Natural killer cell (primary cell): ENCODE measurements around the gene WNT8B. TPM values are rescaled to one million over a fixed set of nuclear protein-coding genes. Genes with fewer than 3 reads are reported as not detected.

Source experiments
- ATAC-seq, 3 donors: fragments of 150-1000 bp in 2 of 3; fragments of 200-7000 bp in 1 of 3; cut with Tn5 transposase; 1 replicate in 1 of 3; 2 replicates in 2 of 3; pipeline ENCODE4 v1.10.0; 2021; ENCODE audit warnings: mild to moderate bottlenecking in 2 of 3, moderate library complexity in 2 of 3
- DNase-seq, 2 donors: peaks; one replicate each; pipeline versions ENCODE4 v3.0.0 to v3.0.0-alpha.2; 2013 to 2021; ENCODE audit warnings: mixed read lengths in 1 of 2
- H3K27ac ChIP-seq: one replicate; pipeline ENCODE4 v1.5.1; 2013; ENCODE audit warnings: mild to moderate bottlenecking, low read length
- H3K27me3 ChIP-seq: one replicate; pipeline ENCODE4 v1.6.1; 2013; ENCODE audit warnings: low read length; ENCODE audit not compliant: control insufficient read depth, insufficient read depth
- H3K36me3 ChIP-seq: one replicate; pipeline ENCODE4 v1.6.1; 2013; ENCODE audit warnings: low read length; ENCODE audit not compliant: control insufficient read depth, insufficient read depth
- H3K4me1 ChIP-seq: one replicate; pipeline ENCODE4 v1.6.1; 2013; ENCODE audit warnings: low read length; ENCODE audit not compliant: control insufficient read depth, insufficient read depth
- H3K4me3 ChIP-seq: one replicate; pipeline ENCODE4 v1.5.1; 2013; ENCODE audit warnings: low read length
- H3K9me3 ChIP-seq: one replicate; pipeline ENCODE4 v1.6.1; 2013; ENCODE audit warnings: low read length; ENCODE audit not compliant: control insufficient read depth, insufficient read depth
- H3K27ac Mint-ChIP-seq, 2 donors: one replicate each; pipeline ENCODE4 v1.8.0; 2022; ENCODE audit warnings: mild to moderate bottlenecking in 2 of 2, mixed read lengths in 2 of 2, moderate library complexity in 1 of 2
- H3K27me3 Mint-ChIP-seq, 2 donors: one replicate each; pipeline ENCODE4 v1.8.0; 2022; ENCODE audit warnings: low read depth in 2 of 2, mixed read lengths in 2 of 2
- H3K36me3 Mint-ChIP-seq: one replicate; pipeline ENCODE4 v1.8.0; 2022; ENCODE audit warnings: mixed read lengths
- H3K4me1 Mint-ChIP-seq, 2 donors: one replicate each; pipeline ENCODE4 v1.8.0; 2022; ENCODE audit warnings: mixed read lengths in 2 of 2
- H3K4me3 Mint-ChIP-seq: one replicate; pipeline ENCODE4 v1.8.0; 2022; ENCODE audit warnings: mild to moderate bottlenecking, moderate library complexity, mixed read lengths
- H3K9me3 Mint-ChIP-seq, 2 donors: one replicate each; pipeline ENCODE4 v1.8.0; 2022; ENCODE audit warnings: mixed read lengths in 2 of 2
- WGBS: methylation state at CpG from one replicate; pipeline ENCODE4 v1.1.7; 2013; ENCODE audit warnings: missing lambda C conversion rate; ENCODE audit not compliant: insufficient coverage; 5-methylcytosine and 5-hydroxymethylcytosine counted together
- intact Hi-C: fragments of 100-400 bp; cut with micrococcal nuclease; formaldehyde crosslinking; loops from one replicate; pipeline ENCODE4 v1.14.2; 2022
- total RNA-seq, 4 donors: library from RNA; stranded (reverse); fragments of 120-200 nt in 1 of 4; gene quantifications; one replicate each; pipeline versions ENCODE4 v1.2.3 to v1.2.4, GENCODE V29; 2013 to 2022
- TF ChIP-seq, protein P1 (sequence below): fragments of 200-600 bp; IDR thresholded peaks from one replicate; pipeline ENCODE4 v1.8.0; 2022; ENCODE audit warnings: antibody characterized with exemption

The WNT8B gene
- total RNA-seq, 3 donors from 2014 or later (not counting 1 experiment from before 2014, with no cell fraction given): not detected

GRCh38 chr10:100518761-100519241, 56.0 kb downstream of the WNT8B start:
- Histone ChIP-seq H3K36me3 (peaks cover 13% of the 10 kb centered on the region), H3K4me3 (no peak overlapping the region), H3K9me3 (no peaks in the 10 kb centered on the region), H3K27ac (no peak overlapping the region), H3K4me1 (peaks cover 7% of the 10 kb centered on the region), H3K27me3 (peaks cover 7% of the 10 kb centered on the region)
- Mint-ChIP-seq H3K4me1 (peaks cover 13 to 14% of the 10 kb centered on the region in 2 donors), H3K27me3 (peaks cover 10 to 11% of the 10 kb centered on the region in 2 donors), H3K36me3 (no peaks in the 10 kb centered on the region), H3K4me3 (no peak overlapping the region), H3K27ac (no peak overlapping the region), H3K9me3 (no peaks in the 10 kb centered on the region)
- TF ChIP-seq, protein P1, sequence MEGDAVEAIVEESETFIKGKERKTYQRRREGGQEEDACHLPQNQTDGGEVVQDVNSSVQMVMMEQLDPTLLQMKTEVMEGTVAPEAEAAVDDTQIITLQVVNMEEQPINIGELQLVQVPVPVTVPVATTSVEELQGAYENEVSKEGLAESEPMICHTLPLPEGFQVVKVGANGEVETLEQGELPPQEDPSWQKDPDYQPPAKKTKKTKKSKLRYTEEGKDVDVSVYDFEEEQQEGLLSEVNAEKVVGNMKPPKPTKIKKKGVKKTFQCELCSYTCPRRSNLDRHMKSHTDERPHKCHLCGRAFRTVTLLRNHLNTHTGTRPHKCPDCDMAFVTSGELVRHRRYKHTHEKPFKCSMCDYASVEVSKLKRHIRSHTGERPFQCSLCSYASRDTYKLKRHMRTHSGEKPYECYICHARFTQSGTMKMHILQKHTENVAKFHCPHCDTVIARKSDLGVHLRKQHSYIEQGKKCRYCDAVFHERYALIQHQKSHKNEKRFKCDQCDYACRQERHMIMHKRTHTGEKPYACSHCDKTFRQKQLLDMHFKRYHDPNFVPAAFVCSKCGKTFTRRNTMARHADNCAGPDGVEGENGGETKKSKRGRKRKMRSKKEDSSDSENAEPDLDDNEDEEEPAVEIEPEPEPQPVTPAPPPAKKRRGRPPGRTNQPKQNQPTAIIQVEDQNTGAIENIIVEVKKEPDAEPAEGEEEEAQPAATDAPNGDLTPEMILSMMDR: peak; percentile 81
- ATAC-seq: peak; percentile 70 to 82 (median 82)
- intact Hi-C loops: loop anchor here (1.0 kb wide), 2 partner anchors 86 to 180 kb away; no protein-coding TSS in a partner anchor
- WGBS: 34% methylated on average over 7 of the region's 7 CpGs
- peak; percentile 43 to 79 for DNase-seq

DNA sequence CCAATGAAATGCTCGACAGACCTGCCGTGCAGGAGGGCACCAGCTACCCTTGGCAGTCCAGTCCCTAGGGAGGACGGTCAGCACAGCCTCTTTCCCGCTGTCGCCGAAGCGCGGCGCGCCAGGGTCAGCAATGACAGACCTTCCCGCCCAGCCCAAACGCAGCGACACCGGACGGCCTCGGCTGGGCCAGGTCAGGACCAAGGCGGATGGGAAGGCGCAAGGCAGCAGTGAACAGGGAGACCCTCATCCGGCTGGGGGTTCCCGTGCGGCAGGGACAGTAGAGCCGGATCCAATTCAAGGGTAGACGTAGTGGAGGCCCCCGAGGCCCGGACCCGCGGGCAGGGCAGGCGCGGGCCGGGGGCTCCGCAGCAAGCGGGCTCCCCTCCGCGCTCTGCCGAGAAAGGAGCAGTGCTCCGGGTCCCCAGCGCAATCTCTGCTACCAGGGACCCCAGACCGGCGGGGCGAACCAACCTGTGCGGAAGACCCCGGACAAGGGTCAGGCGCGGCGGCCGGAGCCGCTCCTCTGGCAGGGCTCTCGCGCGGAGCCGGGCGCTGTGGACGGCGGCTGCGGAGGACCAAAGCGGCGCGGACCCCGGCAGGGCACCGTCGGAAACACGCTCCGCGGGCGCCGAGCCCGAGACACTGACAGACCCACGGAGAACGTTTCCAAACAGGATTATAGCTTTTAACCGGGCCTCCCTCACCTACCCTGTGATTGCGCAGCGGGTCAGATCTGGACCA, 56.7 kb downstream of the WNT8B start, which contains the start of gene SEC31B:
Gene SEC31B (minus strand): TSS at position 551 of the 741 bp plus-strand sequence. CDS start 2,909 bp downstream, outside the sequence.
- Histone ChIP-seq H3K4me1 (peaks cover 7% of the 10 kb centered on the region), H3K27ac (no peak within 1 kb of the TSS), H3K4me3 (no peak within 1 kb of the TSS), H3K27me3 (peaks cover 7% of the 10 kb centered on the region), H3K36me3 (peaks cover 20% of the 10 kb centered on the region), H3K9me3 (no peaks in the 10 kb centered on the region)
- H3K9me3 Mint-ChIP-seq: no peaks in the 10 kb centered on the region
- peaks cover 10 to 11% of the 10 kb centered on the region in 2 donors for H3K27me3 Mint-ChIP-seq
- WGBS: 49% methylated on average over 72 of the region's 72 CpGs
- intact Hi-C loops: no loop called here
- ATAC-seq (peak in 1 of 3 donors; percentile 28), DNase-seq (no peak)
- H3K36me3 Mint-ChIP-seq: no peaks in the 10 kb centered on the region
- no peak within 1 kb of the TSS for H3K27ac Mint-ChIP-seq
- no peak within 1 kb of the TSS for H3K4me3 Mint-ChIP-seq
- TF ChIP-seq, protein P1: no peak
- peaks cover 13 to 17% of the 10 kb centered on the region in 2 donors for H3K4me1 Mint-ChIP-seq

GRCh38 chr10:100520811-100521210, 58.0 kb downstream of the WNT8B start:
- H3K9me3 ChIP-seq: no peaks in the 10 kb centered on the region
- no peak overlapping the region for H3K4me3 Mint-ChIP-seq
- peaks cover 13 to 20% of the 10 kb centered on the region in 2 donors for H3K4me1 Mint-ChIP-seq
- peaks cover 25% of the 10 kb centered on the region for H3K36me3 ChIP-seq
- H3K27ac Mint-ChIP-seq: no peak overlapping the region
- no peak overlapping the region for H3K27ac ChIP-seq
- ATAC-seq: no peak
- TF ChIP-seq, protein P1: no peak
- intact Hi-C loops: no loop called here
- no peak for DNase-seq
- no peaks in the 10 kb centered on the region for H3K9me3 Mint-ChIP-seq
- H3K4me3 ChIP-seq: no peak overlapping the region
- H3K27me3 ChIP-seq: peaks cover 7% of the 10 kb centered on the region
- peaks cover 7% of the 10 kb centered on the region for H3K4me1 ChIP-seq
- H3K36me3 Mint-ChIP-seq: no peaks in the 10 kb centered on the region
- 96% methylated on average over 3 of the region's 3 CpGs for WGBS
- H3K27me3 Mint-ChIP-seq: peaks cover 10 to 11% of the 10 kb centered on the region in 2 donors
